Measurements from ENCODE around the gene HACD4.

- TF ChIP-seq CTCF (IDR thresholded peaks at IDR 0.05; ENCODE audit: poor library complexity) (no peak), EZH2phosphoT487 (IDR thresholded peaks at IDR 0.05; ENCODE audit: low read depth, severe bottlenecking, unreplicated experiment) (no peak)
Measured at GRCh38 chr9:20981486-20981885, 50.0 kb downstream of the HACD4 start.

All from hepatocyte (in vitro differentiated cells).